ENCODE results near the gene LGALS14.

LGALS14 gene

DNA sequence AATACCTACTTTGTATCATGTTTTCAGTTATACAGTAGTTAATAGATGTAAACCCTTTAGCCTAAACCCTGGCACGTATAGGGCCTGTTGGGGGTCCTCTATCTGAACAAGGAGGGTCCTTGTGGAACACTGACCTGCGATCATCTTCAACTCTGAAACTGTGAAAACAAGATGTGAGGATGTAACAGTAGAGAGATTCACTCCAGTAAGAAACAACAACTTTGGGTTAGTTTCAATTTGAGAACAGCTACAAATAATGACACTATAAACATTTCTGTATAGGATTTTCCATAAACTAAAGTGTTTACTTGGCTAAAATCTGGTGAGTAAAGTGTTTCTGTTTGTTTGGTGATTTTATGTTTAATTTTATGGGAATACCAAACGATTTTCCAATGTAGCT, 31.4 kb downstream of the LGALS14 start:
- DNase-seq (ENCODE audit: low spot score): no peak
- H2BK12ac ChIP-seq (ENCODE audit: low read length): no peak overlapping the region
- H3K9ac ChIP-seq (ENCODE audit: low read depth, low read length, poor library complexity): no peak overlapping the region
- no peak overlapping the region for H2BK120ac ChIP-seq (ENCODE audit: low read depth, low read length)
- H3K4me1 ChIP-seq (ENCODE audit: control insufficient read depth in 2 of 2, insufficient read depth in 1 of 2, low read depth in 1 of 2, low read length in 2 of 2): no peaks in the 10 kb centered on the region
- H4K91ac ChIP-seq (ENCODE audit: low read depth, low read length, poor library complexity): no peak overlapping the region
- no peak overlapping the region for H3K27ac ChIP-seq (replicated peaks; ENCODE audit: low read length)
- no peaks in the 10 kb centered on the region for H3K9me3 ChIP-seq (replicated peaks in 1 of 2; ENCODE audit: control insufficient read depth in 2 of 2, insufficient read depth in 1 of 2, low read depth in 1 of 2, low read length in 2 of 2)
- H3K23ac ChIP-seq (ENCODE audit: low read depth, low read length, poor library complexity): no peak overlapping the region
- no peak overlapping the region for H3K4ac ChIP-seq (ENCODE audit: low read length)
- no peak overlapping the region for H4K8ac ChIP-seq (ENCODE audit: low read depth, low read length)
- no peaks in the 10 kb centered on the region for H3K36me3 ChIP-seq (replicated peaks in 1 of 2; ENCODE audit: control insufficient read depth in 2 of 2, insufficient read depth in 2 of 2, low read length in 2 of 2)
- peaks cover 0 to 11% (median 2%) of the 10 kb centered on the region in 3 experiments for H3K27me3 ChIP-seq (ENCODE audit: control insufficient read depth in 3 of 3, insufficient read depth in 3 of 3, low read depth in 1 of 3, low read length in 3 of 3)
- no peak overlapping the region for H2AFZ ChIP-seq (ENCODE audit: low read length)
- H3K4me3 ChIP-seq (ENCODE audit: low read length in 2 of 2): no peak overlapping the region
- H3K14ac ChIP-seq (ENCODE audit: low read length): no peak overlapping the region
- H3K4me2 ChIP-seq (ENCODE audit: insufficient read depth, low read length, poor library complexity, severe bottlenecking): no peak overlapping the region
- H2AK5ac ChIP-seq (ENCODE audit: low read depth, low read length): no peak overlapping the region
- H3K18ac ChIP-seq (ENCODE audit: low read length): no peak overlapping the region
- no peak overlapping the region for H2BK15ac ChIP-seq (ENCODE audit: low read length)
- no CpG with 5 or more reads among the region's 3 CpGs for WGBS, 2 donors (ENCODE audit: extremely low coverage in 2 of 2, insufficient read length in 2 of 2, insufficient replicate concordance in 1 of 2)
- no peak overlapping the region for H2BK5ac ChIP-seq (ENCODE audit: low read length)
- H3K79me1 ChIP-seq (ENCODE audit: low read depth, low read length): no peaks in the 10 kb centered on the region

DNA sequence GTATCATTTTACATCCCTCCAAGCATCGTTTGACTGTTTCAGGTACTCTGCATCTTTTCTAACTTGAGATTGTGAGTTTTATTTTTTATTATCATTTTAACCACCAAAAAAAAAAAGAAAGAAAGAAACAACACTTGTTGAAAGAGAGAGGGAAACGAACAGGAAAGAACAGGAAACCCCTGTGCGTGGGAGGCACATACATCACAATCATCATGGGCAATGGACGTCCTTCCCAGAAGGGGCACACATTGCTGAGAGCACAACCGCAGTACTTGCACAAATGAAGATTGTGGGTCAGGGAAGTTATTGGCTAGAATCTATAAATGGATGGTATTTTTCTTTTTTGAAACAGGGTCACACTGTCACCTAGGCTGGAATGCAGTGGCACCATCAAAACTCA, 31.8 kb downstream of the LGALS14 start:
- Histone ChIP-seq H2BK15ac (ENCODE audit: low read length) (no peak overlapping the region), H3K79me1 (ENCODE audit: low read depth, low read length) (no peaks in the 10 kb centered on the region), H3K4me2 (ENCODE audit: insufficient read depth, low read length, poor library complexity, severe bottlenecking) (no peak overlapping the region), H3K4me1 (ENCODE audit: control insufficient read depth in 2 of 2, insufficient read depth in 1 of 2, low read depth in 1 of 2, low read length in 2 of 2) (no peaks in the 10 kb centered on the region), H4K91ac (ENCODE audit: low read depth, low read length, poor library complexity) (no peak overlapping the region), H3K4ac (ENCODE audit: low read length) (no peak overlapping the region), H3K23ac (ENCODE audit: low read depth, low read length, poor library complexity) (no peak overlapping the region), H3K27me3 (ENCODE audit: control insufficient read depth in 3 of 3, insufficient read depth in 3 of 3, low read depth in 1 of 3, low read length in 3 of 3) (peaks cover 0 to 11% (median 2%) of the 10 kb centered on the region in 3 experiments), H3K9ac (ENCODE audit: low read depth, low read length, poor library complexity) (no peak overlapping the region), H2AK5ac (ENCODE audit: low read depth, low read length) (no peak overlapping the region), H2AFZ (ENCODE audit: low read length) (no peak overlapping the region), H3K18ac (ENCODE audit: low read length) (no peak overlapping the region), H3K36me3 (replicated peaks in 1 of 2; ENCODE audit: control insufficient read depth in 2 of 2, insufficient read depth in 2 of 2, low read length in 2 of 2) (no peaks in the 10 kb centered on the region), H3K4me3 (ENCODE audit: low read length in 2 of 2) (no peak overlapping the region), H2BK12ac (ENCODE audit: low read length) (no peak overlapping the region), H4K8ac (ENCODE audit: low read depth, low read length) (no peak overlapping the region), H3K27ac (replicated peaks; ENCODE audit: low read length) (no peak overlapping the region), H3K14ac (ENCODE audit: low read length) (no peak overlapping the region), H2BK120ac (ENCODE audit: low read depth, low read length) (no peak overlapping the region), H2BK5ac (ENCODE audit: low read length) (no peak overlapping the region), H3K9me3 (replicated peaks in 1 of 2; ENCODE audit: control insufficient read depth in 2 of 2, insufficient read depth in 1 of 2, low read depth in 1 of 2, low read length in 2 of 2) (no peaks in the 10 kb centered on the region)
- no CpG with 5 or more reads among the region's 5 CpGs for WGBS, 2 donors (ENCODE audit: extremely low coverage in 2 of 2, insufficient read length in 2 of 2, insufficient replicate concordance in 1 of 2)
- no peak for DNase-seq (ENCODE audit: low spot score)

DNA sequence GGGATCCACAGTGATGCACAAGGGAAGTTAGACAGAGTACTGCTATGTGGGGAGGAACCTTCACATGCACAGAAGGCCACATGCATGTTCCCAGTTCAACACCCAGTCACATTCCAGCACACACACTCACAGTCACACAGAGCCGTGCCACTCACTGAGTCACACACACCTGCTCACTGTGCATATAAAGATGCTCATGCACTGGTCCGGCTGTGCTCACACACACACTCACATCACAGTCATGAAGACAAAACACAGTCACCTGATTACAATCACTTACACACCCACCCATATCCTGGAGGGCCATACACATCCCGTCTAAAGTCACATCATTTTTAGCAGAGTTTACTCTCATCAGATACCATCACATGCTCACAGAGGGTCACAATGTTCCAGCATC, 33.1 kb downstream of the LGALS14 start:
- no peak overlapping the region for H2BK15ac ChIP-seq (ENCODE audit: low read length)
- H3K4ac ChIP-seq (ENCODE audit: low read length): no peak overlapping the region
- no peak overlapping the region for H3K14ac ChIP-seq (ENCODE audit: low read length)
- H3K79me1 ChIP-seq (ENCODE audit: low read depth, low read length): no peaks in the 10 kb centered on the region
- no peak overlapping the region for H2BK5ac ChIP-seq (ENCODE audit: low read length)
- H3K23ac ChIP-seq (ENCODE audit: low read depth, low read length, poor library complexity): no peak overlapping the region
- no peak overlapping the region for H3K4me3 ChIP-seq (ENCODE audit: low read length in 2 of 2)
- H2BK12ac ChIP-seq (ENCODE audit: low read length): no peak overlapping the region
- H3K27me3 ChIP-seq (ENCODE audit: control insufficient read depth in 3 of 3, insufficient read depth in 3 of 3, low read depth in 1 of 3, low read length in 3 of 3): peaks cover 0 to 11% (median 2%) of the 10 kb centered on the region in 3 experiments
- WGBS, 2 donors (ENCODE audit: extremely low coverage in 2 of 2, insufficient read length in 2 of 2, insufficient replicate concordance in 1 of 2): no CpG with 5 or more reads among the region's 3 CpGs
- H3K4me2 ChIP-seq (ENCODE audit: insufficient read depth, low read length, poor library complexity, severe bottlenecking): no peak overlapping the region
- H3K9me3 ChIP-seq (replicated peaks in 1 of 2; ENCODE audit: control insufficient read depth in 2 of 2, insufficient read depth in 1 of 2, low read depth in 1 of 2, low read length in 2 of 2): no peaks in the 10 kb centered on the region
- H3K27ac ChIP-seq (replicated peaks; ENCODE audit: low read length): no peak overlapping the region
- no peaks in the 10 kb centered on the region for H3K4me1 ChIP-seq (ENCODE audit: control insufficient read depth in 2 of 2, insufficient read depth in 1 of 2, low read depth in 1 of 2, low read length in 2 of 2)
- no peak overlapping the region for H3K9ac ChIP-seq (ENCODE audit: low read depth, low read length, poor library complexity)
- H2AK5ac ChIP-seq (ENCODE audit: low read depth, low read length): no peak overlapping the region
- no peak overlapping the region for H4K91ac ChIP-seq (ENCODE audit: low read depth, low read length, poor library complexity)
- H2BK120ac ChIP-seq (ENCODE audit: low read depth, low read length): no peak overlapping the region
- H3K36me3 ChIP-seq (replicated peaks in 1 of 2; ENCODE audit: control insufficient read depth in 2 of 2, insufficient read depth in 2 of 2, low read length in 2 of 2): no peaks in the 10 kb centered on the region
- DNase-seq (ENCODE audit: low spot score): no peak
- no peak overlapping the region for H2AFZ ChIP-seq (ENCODE audit: low read length)
- H4K8ac ChIP-seq (ENCODE audit: low read depth, low read length): no peak overlapping the region
- no peak overlapping the region for H3K18ac ChIP-seq (ENCODE audit: low read length)

DNA sequence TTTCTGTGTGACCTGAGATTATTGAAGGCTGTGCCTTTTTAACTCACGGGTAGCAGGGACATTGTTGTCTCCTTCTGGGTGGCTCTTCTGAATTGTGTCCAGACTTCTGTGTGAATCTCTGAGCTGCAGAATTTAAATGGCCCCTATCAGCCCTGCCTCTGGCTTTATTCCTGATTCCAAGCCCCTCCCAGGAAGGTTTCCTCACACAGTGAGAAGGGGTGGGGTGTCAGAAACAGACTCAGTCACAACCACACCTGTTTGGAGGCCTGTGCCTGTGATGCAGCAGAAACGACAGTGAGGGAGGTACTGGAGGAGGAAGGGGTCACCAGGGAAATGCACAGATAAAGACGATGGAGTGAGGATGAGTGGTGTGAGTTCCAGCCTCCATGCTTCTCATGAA, 33.6 kb downstream of the LGALS14 start, which contains the start of gene CLC:
TSS of gene CLC (minus strand) at position 139 of the 400 bp plus-strand sequence. CDS start at position 62, 77 bp downstream.
- H3K79me1 ChIP-seq (ENCODE audit: low read depth, low read length): no peaks in the 10 kb centered on the region
- no peak within 1 kb of the TSS for H3K4me3 ChIP-seq (ENCODE audit: low read length in 2 of 2)
- no peak within 1 kb of the TSS for H2AK5ac ChIP-seq (ENCODE audit: low read depth, low read length)
- no peaks in the 10 kb centered on the region for H3K9me3 ChIP-seq (replicated peaks in 1 of 2; ENCODE audit: control insufficient read depth in 2 of 2, insufficient read depth in 1 of 2, low read depth in 1 of 2, low read length in 2 of 2)
- DNase-seq (ENCODE audit: low spot score): no peak
- no peak within 1 kb of the TSS for H3K27ac ChIP-seq (replicated peaks; ENCODE audit: low read length)
- peaks cover 0 to 11% (median 2%) of the 10 kb centered on the region in 3 experiments for H3K27me3 ChIP-seq (ENCODE audit: control insufficient read depth in 3 of 3, insufficient read depth in 3 of 3, low read depth in 1 of 3, low read length in 3 of 3)
- no peak within 1 kb of the TSS for H2BK5ac ChIP-seq (ENCODE audit: low read length)
- no peak within 1 kb of the TSS for H3K18ac ChIP-seq (ENCODE audit: low read length)
- no peak within 1 kb of the TSS for H4K8ac ChIP-seq (ENCODE audit: low read depth, low read length)
- no peak within 1 kb of the TSS for H3K14ac ChIP-seq (ENCODE audit: low read length)
- no peaks in the 10 kb centered on the region for H3K36me3 ChIP-seq (replicated peaks in 1 of 2; ENCODE audit: control insufficient read depth in 2 of 2, insufficient read depth in 2 of 2, low read length in 2 of 2)
- no peak within 1 kb of the TSS for H2AFZ ChIP-seq (ENCODE audit: low read length)
- H2BK12ac ChIP-seq (ENCODE audit: low read length): no peak within 1 kb of the TSS
- WGBS, 2 donors (ENCODE audit: extremely low coverage in 2 of 2, insufficient read length in 2 of 2, insufficient replicate concordance in 1 of 2): no CpG with 5 or more reads among the region's 3 CpGs
- H3K9ac ChIP-seq (ENCODE audit: low read depth, low read length, poor library complexity): no peak within 1 kb of the TSS
- H3K4ac ChIP-seq (ENCODE audit: low read length): no peak within 1 kb of the TSS
- H4K91ac ChIP-seq (ENCODE audit: low read depth, low read length, poor library complexity): no peak within 1 kb of the TSS
- no peak within 1 kb of the TSS for H3K23ac ChIP-seq (ENCODE audit: low read depth, low read length, poor library complexity)
- H3K4me2 ChIP-seq (ENCODE audit: insufficient read depth, low read length, poor library complexity, severe bottlenecking): no peak within 1 kb of the TSS
- no peaks in the 10 kb centered on the region for H3K4me1 ChIP-seq (ENCODE audit: control insufficient read depth in 2 of 2, insufficient read depth in 1 of 2, low read depth in 1 of 2, low read length in 2 of 2)
- H2BK120ac ChIP-seq (ENCODE audit: low read depth, low read length): no peak within 1 kb of the TSS
- no peak within 1 kb of the TSS for H2BK15ac ChIP-seq (ENCODE audit: low read length)

All from neuronal stem cell (in vitro differentiated cells).